T-helper 1 cell (primary cell): ENCODE measurements around the gene KPNA4.
"Not testable (repeated sequence)": the region's sequence is repeated elsewhere in the genome, so short reads cannot be mapped to it uniquely, and the experiment has no call there.

Experiments
- DNase-seq, 5 donors: peaks; one replicate each; pipeline ENCODE4 v3.0.0-alpha.2; 2012 to 2020

The KPNA4 gene

GRCh38 chr3:160482796-160483195, 82.6 kb downstream of the KPNA4 start:
- DNase-seq = no peak

DNA sequence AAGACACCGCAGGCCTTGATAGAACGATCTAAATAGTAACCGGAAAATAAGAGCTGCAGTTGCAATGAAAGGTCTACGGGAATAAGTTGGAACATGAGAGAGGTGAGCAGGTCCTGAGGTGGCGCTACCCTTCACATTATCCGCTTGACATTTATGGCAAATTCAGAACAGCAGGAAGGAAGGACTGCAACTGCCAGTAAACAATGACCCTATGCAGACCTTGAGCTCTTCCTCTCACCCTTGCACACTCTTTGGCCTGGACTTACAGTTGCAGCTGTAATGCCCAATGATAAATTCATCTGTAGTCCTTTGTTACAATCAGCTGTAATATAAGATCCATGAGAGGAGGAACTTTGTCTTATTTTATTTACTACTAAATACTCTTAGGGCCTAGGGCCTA, 83.5 kb downstream of the KPNA4 start:
- no peak for DNase-seq

DNA sequence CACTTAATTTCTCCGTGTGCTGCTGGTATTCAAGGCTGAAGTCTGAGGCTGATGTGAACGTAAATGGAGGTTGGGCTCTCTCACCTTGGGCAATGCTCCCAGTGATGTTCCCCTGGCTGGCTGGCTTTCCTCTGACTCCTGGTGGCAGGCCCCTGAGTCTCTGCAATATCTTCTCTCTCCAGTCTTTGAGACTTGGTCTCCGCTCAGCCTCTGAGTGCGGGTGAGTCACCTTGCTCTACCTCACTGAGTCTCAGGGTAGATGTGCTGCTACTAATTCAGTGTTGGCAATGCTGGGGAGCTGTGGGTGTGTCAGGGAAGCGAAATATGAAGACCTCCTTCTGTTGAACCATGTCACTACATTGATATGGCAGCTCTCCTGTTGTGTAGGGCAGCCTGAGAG, 84.4 kb downstream of the KPNA4 start:
- no peak for DNase-seq

- no peak for DNase-seq
These were observed 86.0 kb downstream of the KPNA4 start for GRCh38 chr3:160479376-160479775.

DNA sequence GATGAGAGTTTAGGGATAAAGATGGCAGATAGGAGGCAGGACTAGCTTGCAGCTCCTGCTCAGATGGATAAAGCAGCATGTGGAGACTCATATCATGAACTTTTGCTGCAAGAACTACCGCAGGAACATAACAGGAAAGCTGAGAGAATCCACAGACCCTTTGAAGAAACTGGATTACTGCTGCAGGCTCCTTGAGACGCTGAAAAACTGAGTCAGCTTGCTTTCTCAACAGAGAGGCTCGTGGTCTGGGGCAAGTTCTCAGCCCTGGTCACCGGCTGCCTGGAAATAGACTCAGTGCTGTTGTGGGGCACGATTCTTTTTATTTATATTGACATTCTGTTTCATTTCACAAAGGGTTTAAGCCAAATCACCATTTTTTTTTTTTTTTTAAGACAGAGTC, 87.0 kb downstream of the KPNA4 start:
- no peak for DNase-seq

- no peak for DNase-seq
These were observed 87.6 kb downstream of the KPNA4 start for GRCh38 chr3:160477750-160478149.

DNA sequence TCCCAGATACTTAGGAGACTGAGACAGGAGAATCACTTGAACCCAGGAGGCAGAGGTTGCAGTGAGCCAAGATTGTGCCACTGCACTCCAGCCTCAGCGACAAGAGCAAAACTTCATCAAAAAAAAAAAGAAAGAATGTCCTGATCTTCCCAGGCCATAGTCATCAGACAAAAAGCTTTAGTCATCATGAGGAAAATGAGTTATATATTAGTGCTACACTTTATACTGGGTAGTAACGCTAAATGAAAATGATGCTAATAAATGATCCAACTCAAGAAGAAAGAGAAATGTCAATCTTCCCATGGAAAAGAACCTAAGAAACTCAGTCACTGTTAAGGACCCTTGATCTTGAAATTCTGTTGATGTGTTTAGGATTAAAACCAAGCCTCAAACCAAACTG, 89.5 kb downstream of the KPNA4 start:
- DNase-seq = no peak

- no peak for DNase-seq
These were observed 90.2 kb downstream of the KPNA4 start for GRCh38 chr3:160475153-160475552.

DNA sequence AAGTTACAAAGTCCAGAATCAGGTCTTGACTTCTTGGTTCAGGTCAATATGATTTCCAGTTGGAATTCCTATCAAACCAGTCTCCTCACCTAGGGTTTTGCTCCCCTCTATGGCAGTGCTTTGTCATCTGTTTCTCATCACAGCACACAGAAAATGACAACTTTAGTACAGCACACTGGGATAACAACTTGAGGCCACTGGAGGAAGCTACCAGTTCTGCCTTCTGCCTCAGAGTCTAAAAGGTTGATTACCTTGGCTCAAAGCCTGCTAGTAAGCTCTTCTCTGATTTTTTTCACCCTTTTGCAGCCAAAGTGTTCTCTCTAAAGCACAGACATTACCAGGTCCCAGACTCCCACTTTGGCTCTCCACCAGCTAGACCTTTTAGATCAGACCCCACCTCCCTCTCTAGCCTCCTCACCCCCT, 90.9 kb downstream of the KPNA4 start:
- DNase-seq = no peak

GRCh38 chr3:160473978-160474377, 91.4 kb downstream of the KPNA4 start:
- no peak for DNase-seq

GRCh38 chr3:160473221-160473620, 92.2 kb downstream of the KPNA4 start:
- no peak for DNase-seq

- no peak for DNase-seq
These were observed 93.0 kb downstream of the KPNA4 start for GRCh38 chr3:160472344-160472743.

- no peak for DNase-seq
These were observed 93.5 kb downstream of the KPNA4 start for GRCh38 chr3:160471892-160472291.

DNA sequence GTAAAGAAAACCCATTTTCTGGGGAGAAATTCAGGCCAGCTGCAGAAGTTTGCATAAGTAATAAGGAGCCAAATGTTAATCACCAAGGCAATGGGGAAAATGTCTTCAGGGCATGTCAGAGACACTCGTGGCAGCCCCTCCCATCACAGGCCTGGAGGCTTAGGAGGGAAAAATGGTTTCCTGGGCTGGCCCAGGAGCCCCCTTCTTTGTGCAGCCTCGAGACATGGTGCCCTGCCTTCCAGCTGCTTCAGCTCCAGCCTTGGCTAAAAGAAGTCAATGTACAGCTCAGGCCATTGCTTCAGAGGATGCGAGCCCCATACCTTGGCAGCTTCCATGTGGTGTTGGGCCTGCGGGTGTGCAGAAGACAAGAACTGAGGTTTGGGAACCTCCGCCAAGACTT, 95.2 kb downstream of the KPNA4 start:
- DNase-seq = no peak

GRCh38 chr3:160464971-160465370, 100.4 kb downstream of the KPNA4 start:
- DNase-seq = no peak

DNA sequence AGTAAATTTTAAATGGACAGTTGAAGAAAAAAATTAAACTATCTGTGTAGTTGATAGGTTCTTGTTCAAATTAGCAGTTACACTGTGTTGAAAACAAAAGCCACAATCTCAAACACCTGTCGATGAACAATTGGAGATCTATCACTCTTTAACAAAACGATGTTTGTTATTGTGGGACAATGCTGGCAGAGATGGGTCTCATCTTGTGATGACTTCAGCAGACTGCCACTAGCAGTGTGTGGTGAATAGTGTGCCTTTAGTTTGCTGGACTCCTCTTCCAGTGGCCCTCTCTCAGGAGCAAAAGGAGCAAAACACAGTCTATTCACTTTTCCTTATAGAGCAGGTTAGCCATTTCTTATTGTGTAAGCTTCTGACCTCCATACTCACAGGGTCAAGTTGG, 101.0 kb downstream of the KPNA4 start:
- DNase-seq = no peak

- no peak for DNase-seq
These were observed 105.3 kb downstream of the KPNA4 start for GRCh38 chr3:160460033-160460432.

GRCh38 chr3:160459450-160459970, 105.9 kb downstream of the KPNA4 start:
- DNase-seq = no peak

DNA sequence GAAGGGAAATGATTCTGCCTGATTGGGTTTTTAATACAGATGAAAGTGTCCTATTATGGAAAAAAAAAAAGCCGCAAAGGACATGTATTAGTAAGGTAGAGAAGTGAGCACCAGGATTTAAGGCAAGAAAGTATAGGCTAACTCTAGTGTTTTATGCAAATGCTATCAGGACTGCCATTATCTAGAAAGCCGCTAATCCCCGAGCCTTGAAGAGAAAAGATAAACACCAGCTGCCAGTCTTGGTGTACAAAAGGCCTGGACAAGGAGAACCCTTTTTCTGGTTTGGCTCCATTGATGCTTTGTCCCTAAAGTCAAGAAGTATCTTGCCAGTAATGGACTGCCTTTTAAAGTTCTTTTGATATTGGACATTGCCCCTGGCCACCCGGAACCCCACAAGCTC, 107.2 kb downstream of the KPNA4 start:
- no peak for DNase-seq

GRCh38 chr3:160455846-160456245, 109.5 kb downstream of the KPNA4 start:
- no peak for DNase-seq

DNA sequence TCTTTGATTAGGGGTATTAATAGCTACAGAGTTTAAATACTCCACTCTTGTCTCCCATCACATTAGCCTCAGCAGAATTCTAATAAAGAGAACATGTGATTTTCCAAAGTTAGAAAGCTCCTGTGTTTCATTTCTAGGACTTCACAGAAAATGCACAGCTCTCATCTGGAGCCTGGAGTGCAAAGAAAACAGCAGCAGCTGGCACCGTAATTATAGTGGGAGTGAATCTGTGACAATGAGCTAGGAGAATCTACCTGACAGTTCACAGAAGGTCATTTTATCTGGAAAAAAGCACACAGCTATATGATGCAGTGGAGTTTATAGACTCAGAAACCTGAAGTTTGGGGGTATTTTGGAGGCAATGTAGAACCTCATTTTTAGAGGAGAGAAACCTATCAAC, 110.4 kb downstream of the KPNA4 start:
- no peak for DNase-seq

GRCh38 chr3:160452251-160452650, 113.1 kb downstream of the KPNA4 start:
- DNase-seq = not testable (repeated sequence)

GRCh38 chr3:160451602-160452001, 113.8 kb downstream of the KPNA4 start:
- DNase-seq = no peak

DNA sequence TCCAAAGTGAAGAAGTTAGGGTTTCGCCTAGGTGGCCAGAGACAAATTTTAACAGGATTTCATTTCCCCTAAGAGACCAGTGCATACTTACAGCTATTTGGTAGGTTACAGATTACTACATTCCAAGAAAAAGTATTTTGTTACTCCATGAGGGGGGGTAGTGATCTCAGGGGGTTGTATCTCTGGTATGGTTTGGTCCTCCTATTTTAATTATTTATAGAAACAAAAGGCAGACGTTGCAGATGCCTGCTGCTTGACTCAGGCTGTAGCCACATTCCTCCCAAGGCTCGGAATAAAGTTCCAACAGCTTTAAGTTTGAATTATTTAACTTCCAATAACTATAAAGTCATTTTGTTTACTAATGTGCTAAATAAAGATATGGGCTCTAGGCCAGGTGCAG, 114.5 kb downstream of the KPNA4 start:
- DNase-seq = no peak
